GM12878 (cell line): ENCODE data around the gene MYG1. TPM values are rescaled to one million over a fixed set of nuclear protein-coding genes. Genes with fewer than 3 reads are reported as not detected.

ENCODE experiments used
- ATAC-seq: fragments of 200-7000 bp; cut with Tn5 transposase; 3 replicates; pipeline ENCODE4 v1.9.1; 2020; ENCODE audit warnings: mild to moderate bottlenecking, moderate library complexity
- BruUV-seq: library from RNA; stranded (reverse); fragments of 400-500 nt; replicated peaks from 2 replicates; lab custom pipeline; 2021; lab: Mats Ljungman, UMichigan
- CTCF ChIA-PET: fragments of 300-600 bp; sonication (Branson Sonifier 250); formaldehyde crosslinking; extraction: SDS; loops from one replicate; lab custom pipeline; 2021; ENCODE audit warnings: inconsistent platforms; lab: Yijun Ruan, JAX
- POLR2A ChIA-PET: fragments of 350-600 bp; formaldehyde crosslinking; extraction: SDS; loops from one replicate; lab custom pipeline; 2021; ENCODE audit warnings: inconsistent platforms; lab: Charles Lee
- RAD21 ChIA-PET: fragments of 300-600 bp; sonication (Branson Sonifier 250); formaldehyde crosslinking; loops from one replicate; lab custom pipeline; 2023; ENCODE audit warnings: antibody characterized with exemption; ENCODE audit not compliant: unreplicated experiment; lab: Charles Lee
- SMC1A ChIA-PET: fragments of 300-600 bp; sonication (Branson Sonifier 250); formaldehyde crosslinking; loops from one replicate; lab custom pipeline; 2023; ENCODE audit not compliant: unreplicated experiment, uncharacterized antibody; lab: Charles Lee
- DNase-seq: peaks from one replicate; pipeline ENCODE4 v3.0.0-alpha.2; 2011; ENCODE audit warnings: low read depth, low spot score
- FAIRE-seq: peaks from 3 replicates; lab custom pipeline; 2011; peaks lifted over from hg19 to GRCh38; lab: Jason Lieb, UNC
- H2AFZ ChIP-seq: 2 replicates; pipeline ENCODE4 v1.6.0; 2011; ENCODE audit warnings: low read depth, low read length, control low read depth; ENCODE audit not compliant: control insufficient read depth
- H3K27ac ChIP-seq: 2 replicates; pipeline ENCODE4 v1.5.1; 2011; ENCODE audit warnings: control low read depth; ENCODE audit not compliant: control insufficient read depth, insufficient read depth
- H3K27me3 ChIP-seq, 2 experiments: replicated peaks in 1 of 2; 2 replicates each; pipeline versions ENCODE4 v1.6.0 to v1.6.1; 2011; ENCODE audit warnings: low read length in 1 of 2; ENCODE audit not compliant: control insufficient read depth in 2 of 2, insufficient read depth in 2 of 2
- H3K36me3 ChIP-seq, 2 experiments: 2 replicates each; pipeline ENCODE4 v1.5.1; 2011; ENCODE audit warnings: low read length in 1 of 2; ENCODE audit not compliant: control insufficient read depth in 2 of 2, insufficient read depth in 2 of 2
- H3K4me1 ChIP-seq: 2 replicates; pipeline ENCODE4 v1.6.1; 2011; ENCODE audit warnings: mild to moderate bottlenecking, low read length, moderate library complexity, mixed read lengths; ENCODE audit not compliant: control insufficient read depth, insufficient read depth
- H3K4me2 ChIP-seq: 2 replicates; pipeline ENCODE4 v1.6.0; 2011; ENCODE audit warnings: control low read depth; ENCODE audit not compliant: control insufficient read depth, insufficient read depth
- H3K4me3 ChIP-seq: fragments of 200-600 bp; sonication (generic); 2 replicates; pipeline ENCODE4 v1.5.1; 2016
- H3K79me2 ChIP-seq: 2 replicates; pipeline ENCODE4 v1.6.0; 2011; ENCODE audit warnings: low read length; ENCODE audit not compliant: control insufficient read depth, insufficient read depth
- H3K9ac ChIP-seq: 2 replicates; pipeline ENCODE4 v1.8.0; 2011; ENCODE audit warnings: low read length, control low read depth, mixed read lengths; ENCODE audit not compliant: control insufficient read depth, insufficient read depth
- H3K9me3 ChIP-seq: replicated peaks from 3 replicates; pipeline ENCODE4 v1.5.1; 2011; ENCODE audit warnings: mild to moderate bottlenecking, low read length; ENCODE audit not compliant: control insufficient read depth, insufficient read depth
- H4K20me1 ChIP-seq: 2 replicates; pipeline ENCODE4 v1.6.0; 2011; ENCODE audit not compliant: control insufficient read depth, insufficient read depth
- FOXM1 ChIP-seq: IDR thresholded peaks from 2 replicates; pipeline ENCODE4 v1.6.1; 2012; ENCODE audit warnings: low read depth, mild to moderate bottlenecking, inconsistent platforms, low read length, moderate library complexity
- IKZF2 ChIP-seq, 2 experiments: fragments of 450-650 bp; IDR thresholded peaks; 2 replicates each; pipeline ENCODE4 v1.6.1; 2017; ENCODE audit warnings: mild to moderate bottlenecking in 2 of 2, moderate library complexity in 2 of 2
- MEF2B ChIP-seq: fragments of 450-650 bp; IDR thresholded peaks from 2 replicates; pipeline ENCODE4 v1.6.1; 2018; ENCODE audit warnings: mild to moderate bottlenecking, moderate library complexity; ENCODE audit not compliant: partially characterized antibody, poor library complexity, severe bottlenecking
- NR2F1 ChIP-seq: fragments of 450-650 bp; conservative IDR thresholded peaks from 2 replicates; pipeline ENCODE4 v1.6.1; 2017; ENCODE audit warnings: mild to moderate bottlenecking
- RCOR1 ChIP-seq: conservative IDR thresholded peaks from 2 replicates; pipeline ENCODE4 v1.6.1; 2012; ENCODE audit warnings: low read depth, low read length, improper control_type of control experiment
- SMC3 ChIP-seq: IDR thresholded peaks from 2 replicates; pipeline ENCODE4 v1.6.1; 2011; ENCODE audit warnings: low read length, improper control_type of control experiment, borderline replicate concordance
- WRNIP1 ChIP-seq: IDR thresholded peaks from 2 replicates; pipeline ENCODE4 v1.6.1; 2011; ENCODE audit warnings: low read depth, low read length, improper control_type of control experiment, borderline replicate concordance
- WGBS: methylation state at CpG from one replicate; pipeline ENCODE4 v1.1.6; 2016; ENCODE audit warnings: low lambda C conversion rate; ENCODE audit not compliant: insufficient replicate concordance, insufficient coverage; ENCODE audit errors: missing lambda C conversion rate; 5-methylcytosine and 5-hydroxymethylcytosine counted together
- in situ Hi-C: fragments of 300-500 bp; cut with MboI; formaldehyde crosslinking; loops from 9 replicates; pipeline ENCODE4 v1.14.3; 2018; ENCODE audit warnings: mixed read lengths
- intact Hi-C: fragments of 100-400 bp; cut with micrococcal nuclease; formaldehyde crosslinking; loops from one replicate; pipeline ENCODE4 v1.14.2; 2022; ENCODE audit not compliant: unreplicated experiment
- polyA plus RNA-seq, 11 experiments: library from polyadenylated mRNA; depleted of rRNA in 4 of 11; unstranded in 6 of 11; stranded (reverse) in 5 of 11; fragments of >200 nt; fragmentation: Nextera tagmentation in 4 of 11; fragmentation: Illumina TruSeq in 1 of 11; extraction: Ambion mirVana in 4 of 11; extraction: Trizol in 1 of 11; gene quantifications; 1 replicate in 1 of 11; 2 replicates in 10 of 11; pipeline versions ENCODE4 v1.2.1 to v1.2.3, GENCODE V29; 2011 to 2016; ENCODE audit warnings: inconsistent platforms in 2 of 11, missing spikeins in 2 of 11, low read depth in 1 of 11
- total RNA-seq, 4 experiments: library from RNA; depleted of rRNA in 3 of 4; stranded (reverse); fragments of >200 nt in 3 of 4; fragmentation: Illumina TruSeq in 1 of 4; extraction: Trizol in 1 of 4; gene quantifications; 2 replicates each; pipeline versions ENCODE4 v1.2.1 to v1.2.3, GENCODE V29; 2013 to 2021
- TF ChIP-seq, protein P1 (sequence below): fragments of 450-650 bp; formaldehyde crosslinking; IDR thresholded peaks from 2 replicates; pipeline ENCODE4 v1.5.0; 2022; ENCODE audit warnings: mild to moderate bottlenecking, missing genetic modification characterization
- TF ChIP-seq, protein P2 (sequence below): IDR thresholded peaks from 2 replicates; pipeline ENCODE4 v1.6.1; 2012; ENCODE audit warnings: low read depth, low read length, improper control_type of control experiment
- TF ChIP-seq, protein P3 (sequence below): IDR thresholded peaks from 2 replicates; pipeline ENCODE4 v1.6.1; 2012; ENCODE audit warnings: mild to moderate bottlenecking, low read depth, low read length

The MYG1 gene
- total and polyA plus RNA-seq, 10 of the 15 experiments (the other 5 are each of a cell fraction or from before 2014, with no cell fraction given), result 20.7 to 81.0 (median 49.4) TPM

DNA sequence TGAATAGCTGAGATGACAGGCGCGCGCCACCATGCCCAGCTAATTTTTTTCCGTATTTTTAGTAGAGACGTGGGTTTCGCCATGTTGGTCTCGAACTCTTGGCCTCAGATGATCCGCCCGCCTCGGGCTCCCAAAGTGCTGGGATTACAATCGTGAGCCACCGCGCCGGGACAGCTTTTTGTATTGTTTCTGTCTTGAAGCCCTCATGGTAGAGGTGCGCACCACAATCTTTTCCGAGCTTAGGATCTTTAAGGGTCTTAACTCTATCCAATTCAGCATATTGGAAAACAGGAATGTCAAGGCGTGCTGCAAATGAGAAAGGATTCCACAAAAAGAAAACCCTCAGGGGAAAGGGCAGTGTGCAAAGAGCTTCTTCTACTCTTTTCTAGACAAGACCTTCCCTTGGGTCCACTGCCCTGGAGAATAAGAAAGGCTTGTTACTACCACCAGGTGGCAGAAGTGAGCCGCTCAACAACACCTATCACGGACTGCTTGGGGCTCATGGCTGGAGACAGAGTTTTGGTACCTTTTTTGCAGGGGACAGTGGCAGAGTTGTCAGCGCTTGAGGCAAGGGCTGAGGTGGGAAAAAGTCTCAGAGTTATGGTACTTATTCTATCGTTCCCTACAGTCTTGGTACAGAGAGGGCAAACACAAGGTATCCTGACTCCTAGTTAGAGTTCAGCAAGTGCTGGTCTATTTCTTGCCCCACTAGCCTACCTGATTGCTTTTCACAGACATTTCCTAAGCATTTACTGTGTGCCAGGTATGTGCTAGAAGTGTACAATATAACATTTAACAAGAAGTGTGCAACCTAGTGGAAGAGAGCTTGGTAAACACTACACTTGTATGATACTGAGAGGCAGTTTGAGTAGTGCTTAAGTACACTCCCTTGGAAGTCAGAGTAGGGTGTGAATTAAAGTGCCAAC is 53.1 kb downstream of the MYG1 start (continued):
- peak; percentile 80; the same call in 1 of the 2 replicates for TF ChIP-seq FOXM1
- TF ChIP-seq RCOR1, result 0 out of 2 replicates have a peak, but pooled peaks have one; percentile 60
- peak; percentile 100 for TF ChIP-seq SMC3
- TF ChIP-seq MEF2B, result peak; percentile 61
- TF ChIP-seq, all 136 proteins: peak for 16

GRCh38 chr12:53353257-53353655 is 53.8 kb downstream of the MYG1 start:
- intact Hi-C loops (no loop called here), in situ Hi-C loops (no loop called here)
- no TSS peak for BruUV-seq
- H3K4me1 ChIP-seq, result peaks cover 2% of the 10 kb centered on the region
- ChIA-PET POLR2A (interaction anchor here (1.1 to 5.5 kb wide), 5 partner anchors 26 to 155 kb away, joined by 3 to 37 read pairs (median 11); partner anchors contain the start of gene SP1), SMC1A (interaction anchor here (0.8 to 9.3 kb wide), 19 partner anchors 8 to 159 kb away, joined by 3 to 164 read pairs (median 9); partner anchors contain the start of genes AAAS, AMHR2 and SP1), CTCF (interaction anchor here (0.8 to 8.6 kb wide), 17 partner anchors 8 to 156 kb away, joined by 3 to 225 read pairs (median 10); partner anchors contain the start of genes AAAS, AMHR2, SP1 and TARBP2), RAD21 (interaction anchor here (1.4 to 4.4 kb wide), 13 partner anchors 13 to 155 kb away, joined by 6 to 91 read pairs (median 16); partner anchors contain the start of genes AAAS, AMHR2, SP1 and TARBP2)
- no peaks in the 10 kb centered on the region for H4K20me1 ChIP-seq
- H2AFZ ChIP-seq, result peak overlapping the region; percentile 11
- no peaks in the 10 kb centered on the region for H3K36me3 ChIP-seq
- WGBS, result 76% methylated on average over 5 of the region's 5 CpGs
- H3K79me2 ChIP-seq, result no peaks in the 10 kb centered on the region
- H3K27ac ChIP-seq, result no peak overlapping the region
- no peak overlapping the region for H3K9ac ChIP-seq
- H3K4me3 ChIP-seq, result no peak overlapping the region
- H3K27me3 ChIP-seq, result no peaks in the 10 kb centered on the region
- peak; percentile 9; the same call in 2 of the 3 replicates for ATAC-seq
- no peak for FAIRE-seq
- no peaks in the 10 kb centered on the region for H3K9me3 ChIP-seq
- DNase-seq, result no peak
- no peak overlapping the region for H3K4me2 ChIP-seq
- TF ChIP-seq NR2F1, result no peak
- no peak for TF ChIP-seq WRNIP1
- TF ChIP-seq, protein P1, sequence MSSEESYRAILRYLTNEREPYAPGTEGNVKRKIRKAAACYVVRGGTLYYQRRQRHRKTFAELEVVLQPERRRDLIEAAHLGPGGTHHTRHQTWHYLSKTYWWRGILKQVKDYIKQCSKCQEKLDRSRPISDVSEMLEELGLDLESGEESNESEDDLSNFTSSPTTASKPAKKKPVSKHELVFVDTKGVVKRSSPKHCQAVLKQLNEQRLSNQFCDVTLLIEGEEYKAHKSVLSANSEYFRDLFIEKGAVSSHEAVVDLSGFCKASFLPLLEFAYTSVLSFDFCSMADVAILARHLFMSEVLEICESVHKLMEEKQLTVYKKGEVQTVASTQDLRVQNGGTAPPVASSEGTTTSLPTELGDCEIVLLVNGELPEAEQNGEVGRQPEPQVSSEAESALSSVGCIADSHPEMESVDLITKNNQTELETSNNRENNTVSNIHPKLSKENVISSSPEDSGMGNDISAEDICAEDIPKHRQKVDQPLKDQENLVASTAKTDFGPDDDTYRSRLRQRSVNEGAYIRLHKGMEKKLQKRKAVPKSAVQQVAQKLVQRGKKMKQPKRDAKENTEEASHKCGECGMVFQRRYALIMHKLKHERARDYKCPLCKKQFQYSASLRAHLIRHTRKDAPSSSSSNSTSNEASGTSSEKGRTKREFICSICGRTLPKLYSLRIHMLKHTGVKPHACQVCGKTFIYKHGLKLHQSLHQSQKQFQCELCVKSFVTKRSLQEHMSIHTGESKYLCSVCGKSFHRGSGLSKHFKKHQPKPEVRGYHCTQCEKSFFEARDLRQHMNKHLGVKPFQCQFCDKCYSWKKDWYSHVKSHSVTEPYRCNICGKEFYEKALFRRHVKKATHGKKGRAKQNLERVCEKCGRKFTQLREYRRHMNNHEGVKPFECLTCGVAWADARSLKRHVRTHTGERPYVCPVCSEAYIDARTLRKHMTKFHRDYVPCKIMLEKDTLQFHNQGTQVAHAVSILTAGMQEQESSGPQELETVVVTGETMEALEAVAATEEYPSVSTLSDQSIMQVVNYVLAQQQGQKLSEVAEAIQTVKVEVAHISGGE, result no peak
- no peak for TF ChIP-seq IKZF2 (IDR thresholded peaks at IDR 0.05)
- TF ChIP-seq, protein P2, sequence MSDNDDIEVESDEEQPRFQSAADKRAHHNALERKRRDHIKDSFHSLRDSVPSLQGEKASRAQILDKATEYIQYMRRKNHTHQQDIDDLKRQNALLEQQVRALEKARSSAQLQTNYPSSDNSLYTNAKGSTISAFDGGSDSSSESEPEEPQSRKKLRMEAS, result no peak
- TF ChIP-seq, protein P3, sequence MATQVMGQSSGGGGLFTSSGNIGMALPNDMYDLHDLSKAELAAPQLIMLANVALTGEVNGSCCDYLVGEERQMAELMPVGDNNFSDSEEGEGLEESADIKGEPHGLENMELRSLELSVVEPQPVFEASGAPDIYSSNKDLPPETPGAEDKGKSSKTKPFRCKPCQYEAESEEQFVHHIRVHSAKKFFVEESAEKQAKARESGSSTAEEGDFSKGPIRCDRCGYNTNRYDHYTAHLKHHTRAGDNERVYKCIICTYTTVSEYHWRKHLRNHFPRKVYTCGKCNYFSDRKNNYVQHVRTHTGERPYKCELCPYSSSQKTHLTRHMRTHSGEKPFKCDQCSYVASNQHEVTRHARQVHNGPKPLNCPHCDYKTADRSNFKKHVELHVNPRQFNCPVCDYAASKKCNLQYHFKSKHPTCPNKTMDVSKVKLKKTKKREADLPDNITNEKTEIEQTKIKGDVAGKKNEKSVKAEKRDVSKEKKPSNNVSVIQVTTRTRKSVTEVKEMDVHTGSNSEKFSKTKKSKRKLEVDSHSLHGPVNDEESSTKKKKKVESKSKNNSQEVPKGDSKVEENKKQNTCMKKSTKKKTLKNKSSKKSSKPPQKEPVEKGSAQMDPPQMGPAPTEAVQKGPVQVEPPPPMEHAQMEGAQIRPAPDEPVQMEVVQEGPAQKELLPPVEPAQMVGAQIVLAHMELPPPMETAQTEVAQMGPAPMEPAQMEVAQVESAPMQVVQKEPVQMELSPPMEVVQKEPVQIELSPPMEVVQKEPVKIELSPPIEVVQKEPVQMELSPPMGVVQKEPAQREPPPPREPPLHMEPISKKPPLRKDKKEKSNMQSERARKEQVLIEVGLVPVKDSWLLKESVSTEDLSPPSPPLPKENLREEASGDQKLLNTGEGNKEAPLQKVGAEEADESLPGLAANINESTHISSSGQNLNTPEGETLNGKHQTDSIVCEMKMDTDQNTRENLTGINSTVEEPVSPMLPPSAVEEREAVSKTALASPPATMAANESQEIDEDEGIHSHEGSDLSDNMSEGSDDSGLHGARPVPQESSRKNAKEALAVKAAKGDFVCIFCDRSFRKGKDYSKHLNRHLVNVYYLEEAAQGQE, result no peak
